Stimulated activated CD4-positive, alpha-beta T cell treated with anti-CD3 and anti-CD28 coated beads, Interleukin-12 subunit alpha, Interleukin-12 subunit beta, amount 100 ng/mL, for 48 hours (primary cell): Measurements from ENCODE around the gene PRDM16.

ENCODE experiments used
- DNase-seq, 3 donors: peaks; one replicate each; pipeline ENCODE4 v3.0.0-alpha.2; 2020; ENCODE audit warnings: low read depth in 2 of 3, low spot score in 1 of 3

PRDM16 gene

DNA sequence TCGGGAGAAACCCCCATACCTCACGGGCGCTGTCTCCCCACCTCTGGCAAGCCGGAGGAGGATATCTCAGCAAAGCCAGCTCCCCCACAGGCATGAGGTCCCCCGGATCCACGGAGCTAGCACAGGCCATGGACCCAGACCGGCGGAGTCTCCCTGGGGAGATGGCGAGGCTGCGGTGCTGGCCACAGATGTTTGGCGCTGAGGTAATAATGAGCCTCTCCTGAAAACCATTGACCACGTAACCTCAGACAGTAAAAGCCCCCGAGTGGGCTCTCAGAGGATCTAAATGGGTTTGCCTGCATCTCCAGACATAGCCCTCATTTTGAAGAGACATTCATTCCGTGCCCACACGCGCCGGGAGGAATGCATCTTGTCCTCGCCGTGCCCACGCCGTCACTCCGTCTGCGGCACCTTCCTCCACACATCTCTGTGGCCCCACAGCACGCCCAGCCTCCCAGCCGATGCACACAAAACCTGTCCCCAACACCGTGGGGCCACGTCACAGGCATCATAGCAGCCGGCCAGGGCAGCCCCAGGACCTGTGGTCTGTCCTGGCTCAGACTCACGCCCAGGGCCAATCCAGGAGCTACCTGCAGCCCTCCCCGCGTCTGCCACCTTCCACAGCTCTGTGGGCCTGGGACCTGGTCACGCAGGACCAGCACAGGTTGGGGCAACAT is 150.9 kb downstream of the PRDM16 start:
- DNase-seq = no peak

DNA sequence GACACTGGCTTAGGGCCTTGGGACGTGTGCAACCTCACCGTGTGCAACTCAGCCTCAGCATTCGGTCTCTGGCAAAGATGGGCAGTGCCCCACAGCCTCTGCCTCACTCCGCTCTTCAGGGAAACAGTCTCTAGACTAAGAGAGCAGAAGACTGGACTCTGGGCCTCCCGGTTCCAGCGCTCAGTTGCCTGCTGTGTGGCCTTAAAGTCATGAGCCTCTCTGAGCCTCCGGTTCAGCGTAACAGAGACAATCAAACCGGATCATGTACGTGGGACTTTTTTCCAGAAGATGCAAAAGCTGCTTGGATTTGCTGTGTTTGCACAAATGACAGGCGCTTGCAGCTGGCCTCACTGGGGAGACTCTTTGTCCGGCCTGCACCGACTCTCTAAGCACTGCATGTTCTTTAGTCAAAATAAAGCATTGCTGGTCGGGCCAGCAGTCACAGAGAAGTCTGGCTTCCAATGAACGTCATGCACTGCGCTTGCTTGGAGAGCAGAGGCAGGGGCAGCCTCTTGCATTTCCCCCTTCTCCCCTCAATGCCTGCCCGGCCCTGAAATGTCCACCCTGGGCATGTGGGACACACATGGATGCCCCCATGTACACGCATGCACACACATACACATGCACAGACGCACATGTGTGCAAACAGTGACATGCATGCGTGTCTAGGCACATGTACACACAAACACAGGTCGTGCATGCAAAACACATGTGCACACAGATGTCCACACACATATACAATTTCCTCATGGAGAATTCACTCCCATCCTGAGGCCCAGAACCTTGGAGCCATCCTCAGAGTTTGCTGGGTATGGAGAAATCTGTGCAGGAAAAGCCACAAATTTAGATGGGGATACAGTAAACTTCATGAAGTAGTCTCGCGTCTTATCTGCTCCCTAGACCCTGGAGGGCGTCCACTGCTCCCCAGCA is 152.4 kb downstream of the PRDM16 start:
- no peak for DNase-seq

DNA sequence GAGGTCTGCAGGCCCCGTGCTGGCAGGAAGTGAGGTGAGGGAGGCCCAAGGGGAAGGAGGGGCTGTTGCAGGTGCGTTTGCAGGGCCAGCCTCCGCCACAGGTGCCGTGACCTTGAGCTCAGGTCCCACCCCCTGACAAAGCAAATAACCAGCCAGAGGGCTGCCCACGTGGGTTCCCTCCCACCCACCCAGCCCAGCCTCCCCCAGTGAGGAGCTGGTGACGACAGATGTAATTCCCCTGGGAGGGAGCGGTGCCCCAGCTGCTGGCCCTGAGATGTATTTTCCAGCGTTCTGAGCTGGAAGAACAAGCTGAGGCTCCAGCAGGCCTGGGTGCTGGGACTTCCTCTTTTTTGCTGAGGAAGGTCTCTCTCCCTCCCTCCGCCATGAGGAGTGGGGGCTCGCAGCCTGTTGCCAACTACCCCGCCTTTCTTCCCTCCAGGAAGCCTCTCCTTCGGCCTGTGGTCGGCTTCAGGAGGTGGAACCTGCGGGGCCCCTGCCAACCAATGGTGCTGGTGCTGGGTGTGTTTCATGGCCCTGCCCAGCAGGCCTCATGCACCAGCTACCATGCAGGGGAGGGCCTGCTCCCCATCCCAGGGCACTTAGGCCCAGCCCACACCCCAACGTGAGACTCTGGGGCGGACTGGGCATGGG is 153.2 kb downstream of the PRDM16 start:
- DNase-seq = no peak

- DNase-seq = no peak
These were observed 156.7 kb downstream of the PRDM16 start for GRCh38 chr1:3225661-3226060.

GRCh38 chr1:3226191-3226590 is 157.2 kb downstream of the PRDM16 start:
- DNase-seq = no peak

DNA sequence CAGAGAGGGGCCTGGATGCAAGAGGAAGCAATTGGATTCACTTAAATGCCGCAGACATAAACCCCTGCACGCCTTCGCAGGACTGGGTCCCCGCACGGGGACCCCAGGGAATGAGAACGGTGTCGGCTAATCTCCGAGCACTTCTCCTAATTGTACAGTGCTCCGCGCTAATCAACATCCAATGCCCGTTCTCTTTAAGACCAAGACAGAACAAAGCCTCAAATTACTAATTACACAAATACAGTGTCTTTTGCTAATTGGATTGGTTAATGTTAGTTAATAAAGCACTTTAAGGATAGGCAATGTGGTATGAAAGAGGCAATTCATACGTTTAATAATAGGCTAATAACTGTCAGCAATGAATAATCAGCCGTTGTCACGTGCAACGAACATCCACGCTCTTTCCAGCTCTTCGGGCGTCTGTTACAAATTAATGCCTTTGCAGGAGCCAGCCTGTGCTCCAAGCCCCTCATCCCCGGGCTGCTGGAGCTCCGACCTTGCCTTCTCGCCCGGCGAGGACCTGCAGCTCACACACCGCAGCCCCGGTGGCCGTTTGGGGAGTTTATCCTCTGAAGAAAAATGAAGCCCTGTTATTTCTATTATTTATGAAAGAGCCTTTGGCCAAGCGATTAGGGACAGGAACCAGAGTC is 157.8 kb downstream of the PRDM16 start:
- DNase-seq = no peak

DNA sequence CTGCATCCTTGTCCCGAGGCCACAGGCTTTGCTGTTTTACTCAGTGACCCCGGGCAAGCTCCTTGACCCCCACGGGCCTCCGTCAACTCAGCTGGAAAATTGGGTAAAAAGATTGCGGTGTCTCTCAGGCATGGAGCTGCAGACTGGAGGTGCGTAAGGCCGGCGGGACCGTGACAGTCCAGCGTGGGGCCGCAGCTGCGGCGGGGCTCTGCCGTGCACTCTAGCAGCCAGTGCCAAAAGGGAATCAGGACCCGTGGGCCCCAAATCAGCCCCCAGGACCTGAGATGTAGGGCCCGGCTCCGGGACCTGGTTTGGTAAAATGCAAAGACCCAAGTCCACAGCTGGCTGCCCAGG is 158.3 kb downstream of the PRDM16 start:
- DNase-seq = no peak

DNA sequence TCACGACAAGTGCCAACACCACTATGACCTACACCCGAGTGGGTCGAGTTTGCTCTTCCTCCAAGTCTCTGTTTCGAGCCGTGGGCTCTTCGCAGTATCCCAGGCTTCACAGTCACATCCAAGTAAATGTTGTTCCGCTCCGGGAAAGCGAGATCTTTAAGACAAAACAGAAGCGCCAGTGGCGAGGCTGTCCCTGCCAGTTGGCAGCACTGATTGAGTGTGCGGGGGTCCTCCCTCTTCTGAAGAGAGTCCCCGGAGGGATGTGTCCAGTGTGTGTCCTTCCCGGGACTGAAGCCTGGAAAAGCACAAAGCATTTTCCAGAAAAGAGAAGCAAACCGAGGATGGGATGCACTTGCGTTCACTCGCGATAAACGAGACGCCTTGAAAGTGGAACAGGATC is 158.9 kb downstream of the PRDM16 start:
- DNase-seq = no peak

DNA sequence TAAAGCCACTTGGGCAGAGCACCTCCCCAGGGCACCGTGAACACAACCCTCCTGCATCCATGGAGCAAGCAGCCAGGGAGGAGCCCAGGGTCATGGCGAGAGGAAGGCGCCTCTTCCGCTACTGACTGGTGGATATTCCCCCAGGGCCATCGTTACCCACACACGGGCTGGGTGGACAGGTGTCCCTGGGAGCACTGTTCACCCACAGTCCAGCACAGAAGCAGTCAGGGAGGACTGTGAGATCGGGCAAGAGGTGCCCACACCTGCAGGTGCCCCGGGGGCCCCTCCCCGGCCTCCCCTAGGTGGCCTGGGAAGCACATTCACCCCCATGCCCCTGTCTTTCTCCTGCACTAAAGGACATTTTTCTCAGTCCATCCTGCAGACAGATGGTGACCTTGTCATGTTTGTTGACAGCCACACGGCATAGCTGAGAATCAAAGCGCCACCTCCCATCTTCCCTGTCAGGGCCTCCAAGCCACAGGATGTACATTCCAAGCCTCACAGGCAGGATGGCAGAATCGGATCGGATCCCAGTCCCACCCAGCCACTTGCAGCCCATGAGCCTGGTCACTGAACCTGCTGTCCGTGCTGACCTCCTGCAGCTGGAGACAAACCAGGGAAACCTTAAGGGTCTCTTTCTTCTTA is 160.2 kb downstream of the PRDM16 start:
- DNase-seq = no peak

- no peak for DNase-seq
These were observed 161.6 kb downstream of the PRDM16 start for GRCh38 chr1:3230553-3230952.

- no peak for DNase-seq
These were observed 162.2 kb downstream of the PRDM16 start for GRCh38 chr1:3231245-3231644.

- DNase-seq = no peak
These were observed 162.8 kb downstream of the PRDM16 start for GRCh38 chr1:3231826-3232225.

GRCh38 chr1:3233031-3233430 is 164.0 kb downstream of the PRDM16 start:
- no peak for DNase-seq

DNA sequence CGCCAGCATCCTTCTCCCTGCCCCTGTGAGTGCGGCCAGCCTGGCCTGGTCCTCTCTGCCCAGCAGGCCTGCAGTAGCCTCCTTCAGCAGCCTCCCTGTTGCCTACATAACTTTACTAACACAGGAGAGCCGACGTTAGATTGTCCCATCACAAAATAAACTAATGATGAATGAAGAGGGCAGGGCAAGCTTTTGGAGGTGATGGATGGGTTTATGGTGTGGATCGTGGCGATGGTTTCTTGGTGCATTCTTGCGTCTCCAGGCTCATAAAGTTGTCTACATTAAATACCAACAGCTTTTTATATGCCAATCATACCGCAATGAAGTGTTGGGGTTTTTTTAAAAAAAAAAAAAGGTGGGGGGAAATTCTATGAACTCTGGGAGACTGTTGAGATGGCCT is 164.5 kb downstream of the PRDM16 start:
- no peak for DNase-seq

GRCh38 chr1:3234281-3234680 is 165.3 kb downstream of the PRDM16 start:
- DNase-seq = no peak

GRCh38 chr1:3234956-3235355 is 166.0 kb downstream of the PRDM16 start:
- no peak for DNase-seq

DNA sequence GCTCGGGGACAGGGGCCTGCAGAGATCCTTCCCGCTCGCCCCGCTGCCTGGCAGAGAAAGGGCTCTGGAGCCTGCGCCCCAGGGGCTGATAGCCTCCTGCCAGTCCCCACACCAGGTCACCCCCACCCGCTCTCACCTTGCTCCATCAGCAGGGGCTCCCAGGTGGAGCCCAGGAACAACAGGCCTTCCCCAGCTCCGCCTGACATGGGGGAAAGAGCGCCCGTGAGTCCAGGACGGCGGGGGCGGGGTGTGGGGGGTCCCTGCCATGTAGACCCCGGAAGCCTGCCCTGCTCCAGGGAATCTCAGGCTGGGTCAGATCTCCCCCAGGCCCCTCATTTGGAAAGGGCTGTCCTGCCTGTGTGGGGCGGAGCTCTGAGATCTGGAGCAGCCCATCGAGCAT is 166.5 kb downstream of the PRDM16 start:
- no peak for DNase-seq

DNA sequence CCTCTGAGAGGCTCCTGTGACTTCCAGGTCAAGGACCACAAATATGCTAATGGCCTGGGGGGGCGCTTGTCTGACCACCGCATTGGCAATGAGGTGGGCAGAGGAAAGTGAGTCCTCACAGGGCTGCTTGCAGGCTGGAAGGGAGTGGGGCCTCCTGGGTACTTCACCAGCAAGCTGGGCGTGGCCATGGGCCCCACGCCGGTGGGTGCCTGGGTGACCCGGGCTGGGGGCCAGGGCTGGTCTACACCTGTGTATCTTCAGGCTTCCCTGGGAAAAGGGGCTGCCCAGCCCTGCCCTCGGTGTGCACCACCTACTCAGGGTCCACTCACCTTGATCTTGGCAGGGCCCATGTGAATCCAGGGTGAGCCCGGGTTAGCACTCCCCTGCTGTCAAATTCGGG is 167.4 kb downstream of the PRDM16 start:
- DNase-seq = no peak

DNA sequence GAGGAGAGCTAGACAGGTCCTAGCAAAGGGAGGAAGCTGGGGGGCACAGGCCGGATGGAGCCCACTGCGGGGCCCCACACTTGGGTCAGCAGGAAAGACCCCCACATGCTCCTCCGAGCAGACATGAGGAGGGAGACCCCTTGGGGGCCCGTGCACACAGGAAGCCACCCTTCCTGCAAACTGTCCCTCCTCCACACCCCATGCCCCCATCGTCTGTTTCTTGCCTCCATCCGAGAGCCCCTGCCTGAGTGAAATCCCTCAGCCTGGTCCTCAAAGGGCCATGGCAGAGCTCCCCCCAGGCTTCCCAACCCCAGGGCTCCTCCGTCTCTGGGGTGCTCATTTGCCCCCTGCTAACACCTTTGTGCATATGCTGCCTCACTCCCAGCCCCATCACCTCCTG is 168.0 kb downstream of the PRDM16 start:
- no peak for DNase-seq

DNA sequence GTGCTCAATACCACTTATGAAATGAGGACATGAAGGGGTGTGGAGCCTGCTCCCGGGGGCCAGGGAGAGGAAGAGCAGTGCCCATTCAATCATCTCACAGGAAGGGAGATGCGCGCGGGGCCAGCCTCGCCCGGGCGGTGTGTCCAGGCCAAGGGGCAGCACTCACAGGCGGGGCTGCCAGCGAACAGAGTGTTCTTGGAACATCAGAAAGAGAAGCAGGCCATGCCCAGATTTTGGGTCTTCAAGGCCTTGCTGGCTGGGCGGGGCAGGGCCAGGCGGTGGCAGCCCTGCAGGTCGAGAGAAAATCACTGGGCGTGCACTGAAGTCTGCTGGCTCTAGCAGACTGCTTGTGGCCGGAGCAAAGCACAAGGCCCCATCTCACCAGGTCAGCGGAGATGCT is 168.6 kb downstream of the PRDM16 start:
- DNase-seq = no peak
